GM12878 (cell line): ENCODE results near the gene BHLHE23. TPM values are rescaled to one million over a fixed set of nuclear protein-coding genes. Genes with fewer than 3 reads are reported as not detected.

ENCODE experiments used
- ATAC-seq: fragments of 200-7000 bp; cut with Tn5 transposase; 3 replicates; pipeline ENCODE4 v1.9.1; 2020; ENCODE audit warnings: mild to moderate bottlenecking, moderate library complexity
- BruUV-seq: library from RNA; stranded (reverse); fragments of 400-500 nt; replicated peaks from 2 replicates; lab custom pipeline; 2021; lab: Mats Ljungman, UMichigan
- CTCF ChIA-PET: fragments of 300-600 bp; sonication (Branson Sonifier 250); formaldehyde crosslinking; extraction: SDS; loops from one replicate; lab custom pipeline; 2021; ENCODE audit warnings: inconsistent platforms; lab: Yijun Ruan, JAX
- POLR2A ChIA-PET: fragments of 350-600 bp; formaldehyde crosslinking; extraction: SDS; loops from one replicate; lab custom pipeline; 2021; ENCODE audit warnings: inconsistent platforms; lab: Charles Lee
- RAD21 ChIA-PET: fragments of 300-600 bp; sonication (Branson Sonifier 250); formaldehyde crosslinking; loops from one replicate; lab custom pipeline; 2023; ENCODE audit warnings: antibody characterized with exemption; ENCODE audit not compliant: unreplicated experiment; lab: Charles Lee
- SMC1A ChIA-PET: fragments of 300-600 bp; sonication (Branson Sonifier 250); formaldehyde crosslinking; loops from one replicate; lab custom pipeline; 2023; ENCODE audit not compliant: unreplicated experiment, uncharacterized antibody; lab: Charles Lee
- DNase-seq: peaks from one replicate; pipeline ENCODE4 v3.0.0-alpha.2; 2011; ENCODE audit warnings: low read depth, low spot score
- FAIRE-seq: peaks from 3 replicates; lab custom pipeline; 2011; peaks lifted over from hg19 to GRCh38; lab: Jason Lieb, UNC
- H2AFZ ChIP-seq: 2 replicates; pipeline ENCODE4 v1.6.0; 2011; ENCODE audit warnings: low read depth, low read length, control low read depth; ENCODE audit not compliant: control insufficient read depth
- H3K27ac ChIP-seq: 2 replicates; pipeline ENCODE4 v1.5.1; 2011; ENCODE audit warnings: control low read depth; ENCODE audit not compliant: control insufficient read depth, insufficient read depth
- H3K27me3 ChIP-seq, 2 experiments: replicated peaks in 1 of 2; 2 replicates each; pipeline versions ENCODE4 v1.6.0 to v1.6.1; 2011; ENCODE audit warnings: low read length in 1 of 2; ENCODE audit not compliant: control insufficient read depth in 2 of 2, insufficient read depth in 2 of 2
- H3K36me3 ChIP-seq, 2 experiments: 2 replicates each; pipeline ENCODE4 v1.5.1; 2011; ENCODE audit warnings: low read length in 1 of 2; ENCODE audit not compliant: control insufficient read depth in 2 of 2, insufficient read depth in 2 of 2
- H3K4me1 ChIP-seq: 2 replicates; pipeline ENCODE4 v1.6.1; 2011; ENCODE audit warnings: mild to moderate bottlenecking, low read length, moderate library complexity, mixed read lengths; ENCODE audit not compliant: control insufficient read depth, insufficient read depth
- H3K4me2 ChIP-seq: 2 replicates; pipeline ENCODE4 v1.6.0; 2011; ENCODE audit warnings: control low read depth; ENCODE audit not compliant: control insufficient read depth, insufficient read depth
- H3K4me3 ChIP-seq: fragments of 200-600 bp; sonication (generic); 2 replicates; pipeline ENCODE4 v1.5.1; 2016
- H3K79me2 ChIP-seq: 2 replicates; pipeline ENCODE4 v1.6.0; 2011; ENCODE audit warnings: low read length; ENCODE audit not compliant: control insufficient read depth, insufficient read depth
- H3K9ac ChIP-seq: 2 replicates; pipeline ENCODE4 v1.8.0; 2011; ENCODE audit warnings: low read length, control low read depth, mixed read lengths; ENCODE audit not compliant: control insufficient read depth, insufficient read depth
- H3K9me3 ChIP-seq: replicated peaks from 3 replicates; pipeline ENCODE4 v1.5.1; 2011; ENCODE audit warnings: mild to moderate bottlenecking, low read length; ENCODE audit not compliant: control insufficient read depth, insufficient read depth
- H4K20me1 ChIP-seq: 2 replicates; pipeline ENCODE4 v1.6.0; 2011; ENCODE audit not compliant: control insufficient read depth, insufficient read depth
- BCLAF1 ChIP-seq: fragments of 450-650 bp; IDR thresholded peaks from 2 replicates; pipeline ENCODE4 v1.6.1; 2017; ENCODE audit warnings: antibody characterized with exemption, mild to moderate bottlenecking, moderate library complexity
- BMI1 ChIP-seq: fragments of 450-650 bp; IDR thresholded peaks from 2 replicates; pipeline ENCODE4 v1.6.1; 2016; ENCODE audit warnings: mild to moderate bottlenecking, moderate library complexity, borderline replicate concordance
- CTCF ChIP-seq, 3 experiments: IDR thresholded peaks in 2 of 3; conservative IDR thresholded peaks in 1 of 3; 2 replicates each; pipeline ENCODE4 v1.5.1; 2011; ENCODE audit warnings: low read depth in 3 of 3, low read length in 3 of 3, mild to moderate bottlenecking in 3 of 3, control low read depth in 2 of 3, moderate library complexity in 2 of 3, inconsistent platforms in 1 of 3, mixed read lengths in 1 of 3; ENCODE audit not compliant: control insufficient read depth in 2 of 3, insufficient read depth in 1 of 3; ENCODE audit errors: extremely low read depth in 1 of 3
- CUX1 ChIP-seq: IDR thresholded peaks from 2 replicates; pipeline ENCODE4 v1.6.1; 2012; ENCODE audit warnings: improper control_type of control experiment, low read depth, low read length; ENCODE audit not compliant: insufficient replicate concordance
- ELK1 ChIP-seq: IDR thresholded peaks from 2 replicates; pipeline ENCODE4 v1.6.1; 2012; ENCODE audit warnings: low read depth, low read length, improper control_type of control experiment
- PAX8 ChIP-seq: fragments of 450-650 bp; IDR thresholded peaks from 2 replicates; pipeline ENCODE4 v1.6.1; 2017; ENCODE audit warnings: mild to moderate bottlenecking, moderate library complexity
- POLR2A ChIP-seq: IDR thresholded peaks from 2 replicates; pipeline ENCODE4 v1.6.1; 2011; ENCODE audit warnings: low read depth, mild to moderate bottlenecking, low read length
- SIN3A ChIP-seq: IDR thresholded peaks from 2 replicates; pipeline ENCODE4 v1.6.1; 2012; ENCODE audit warnings: low read depth, low read length, improper control_type of control experiment
- SUPT20H ChIP-seq: IDR thresholded peaks from 2 replicates; pipeline ENCODE4 v1.6.1; 2011; ENCODE audit warnings: low read depth, mild to moderate bottlenecking, low read length, moderate library complexity, borderline replicate concordance; ENCODE audit not compliant: control insufficient read depth
- USF2 ChIP-seq: IDR thresholded peaks from 2 replicates; pipeline ENCODE4 v1.6.1; 2011; ENCODE audit warnings: low read depth, low read length, improper control_type of control experiment, borderline replicate concordance
- WGBS: methylation state at CpG from one replicate; pipeline ENCODE4 v1.1.6; 2016; ENCODE audit warnings: low lambda C conversion rate; ENCODE audit not compliant: insufficient replicate concordance, insufficient coverage; ENCODE audit errors: missing lambda C conversion rate; 5-methylcytosine and 5-hydroxymethylcytosine counted together
- in situ Hi-C: fragments of 300-500 bp; cut with MboI; formaldehyde crosslinking; loops from 9 replicates; pipeline ENCODE4 v1.14.3; 2018; ENCODE audit warnings: mixed read lengths
- intact Hi-C: fragments of 100-400 bp; cut with micrococcal nuclease; formaldehyde crosslinking; loops from one replicate; pipeline ENCODE4 v1.14.2; 2022; ENCODE audit not compliant: unreplicated experiment
- polyA plus RNA-seq, 11 experiments: library from polyadenylated mRNA; depleted of rRNA in 4 of 11; unstranded in 6 of 11; stranded (reverse) in 5 of 11; fragments of >200 nt; fragmentation: Nextera tagmentation in 4 of 11; fragmentation: Illumina TruSeq in 1 of 11; extraction: Ambion mirVana in 4 of 11; extraction: Trizol in 1 of 11; gene quantifications; 1 replicate in 1 of 11; 2 replicates in 10 of 11; pipeline versions ENCODE4 v1.2.1 to v1.2.3, GENCODE V29; 2011 to 2016; ENCODE audit warnings: inconsistent platforms in 2 of 11, missing spikeins in 2 of 11, low read depth in 1 of 11
- total RNA-seq, 4 experiments: library from RNA; depleted of rRNA in 3 of 4; stranded (reverse); fragments of >200 nt in 3 of 4; fragmentation: Illumina TruSeq in 1 of 4; extraction: Trizol in 1 of 4; gene quantifications; 2 replicates each; pipeline versions ENCODE4 v1.2.1 to v1.2.3, GENCODE V29; 2013 to 2021

The BHLHE23 gene
- total and polyA plus RNA-seq, 10 of the 15 experiments (the other 5 are each of a cell fraction or from before 2014, with no cell fraction given), result 0.28 to 0.33 TPM; not detected in 8

- TF ChIP-seq ELK1 (no peak), SUPT20H (no peak)
Observed at GRCh38 chr20:63047267-63047666, 40.5 kb upstream of the BHLHE23 start (continued).

- FAIRE-seq, result no peak
- Histone ChIP-seq H3K9ac (no peak overlapping the region), H3K9me3 (peaks cover 3% of the 10 kb centered on the region; the same call in 1 of the 3 replicates), H4K20me1 (no peaks in the 10 kb centered on the region), H2AFZ (no peak overlapping the region), H3K4me2 (no peak overlapping the region), H3K27ac (no peak overlapping the region), H3K4me1 (peaks cover 6% of the 10 kb centered on the region), H3K36me3 (no peaks in the 10 kb centered on the region), H3K4me3 (no peak overlapping the region), H3K27me3 (no peaks in the 10 kb centered on the region), H3K79me2 (no peaks in the 10 kb centered on the region)
- ChIA-PET CTCF (interaction anchor here (0.9 to 1.8 kb wide), 2 partner anchors 8 to 176 kb away, joined by 4 to 5 read pairs; no protein-coding TSS in a partner anchor), RAD21 (interaction anchor here (1.0 kb wide), 1 partner anchor 36 kb away, joined by 4 read pairs; no protein-coding TSS in a partner anchor), POLR2A (no interaction called here), SMC1A (no interaction called here)
- in situ Hi-C loops, result no loop called here
- no TSS peak for BruUV-seq
- 64% methylated on average over 9 of the region's 9 CpGs for WGBS
- DNase-seq, result no peak
- no peak for ATAC-seq
- intact Hi-C loops, result no loop called here
- TF ChIP-seq USF2 (no peak), POLR2A (no peak), CUX1 (no peak), CTCF (IDR thresholded peaks at IDR 0.05 in 2 of 3, conservative IDR thresholded peaks at IDR 0.05 in 1 of 3; ENCODE audit: control insufficient read depth in 2 of 3, extremely low read depth in 1 of 3, insufficient read depth in 1 of 3, low read depth in 3 of 3, low read length in 3 of 3) (no peak), BCLAF1 (no peak), PAX8 (no peak), BMI1 (no peak), SIN3A (no peak)
Observed at GRCh38 chr20:63046841-63047240, 40.1 kb upstream of the BHLHE23 start.
